HFFc6 (cell line): ENCODE results near the gene PPP1CA. TPM values are rescaled to one million over a fixed set of nuclear protein-coding genes. Genes with fewer than 3 reads are reported as not detected.

Experiments
- DNase-seq: peaks from one replicate; pipeline ENCODE4 v3.0.0-alpha.2; 2018
- H3K27ac Mint-ChIP-seq: 2 replicates; pipeline ENCODE4 v1.8.0; 2020; ENCODE audit warnings: mild to moderate bottlenecking, mixed read lengths
- H3K27me3 Mint-ChIP-seq: 2 replicates; pipeline ENCODE4 v1.8.0; 2021; ENCODE audit warnings: mild to moderate bottlenecking, moderate library complexity, mixed read lengths; ENCODE audit not compliant: insufficient read depth
- H3K36me3 Mint-ChIP-seq: 2 replicates; pipeline ENCODE4 v1.8.0; 2021; ENCODE audit warnings: low read depth, mixed read lengths
- H3K4me1 Mint-ChIP-seq: 2 replicates; pipeline ENCODE4 v1.8.0; 2020; ENCODE audit warnings: low read depth, mixed read lengths
- H3K4me3 Mint-ChIP-seq: 2 replicates; pipeline ENCODE4 v1.8.0; 2020; ENCODE audit warnings: mild to moderate bottlenecking, moderate library complexity, mixed read lengths
- H3K9me3 Mint-ChIP-seq: 2 replicates; pipeline ENCODE4 v1.8.0; 2020; ENCODE audit warnings: mild to moderate bottlenecking, mixed read lengths
- CTCF ChIP-seq: fragments of 200-600 bp; sonication (generic); IDR thresholded peaks from 2 replicates; pipeline ENCODE4 v1.5.0; 2021; ENCODE audit warnings: antibody characterized with exemption, mild to moderate bottlenecking
- total RNA-seq, 6 experiments: library from RNA; stranded (reverse); fragmentation: NEBNext Ultra II Directional; extraction: Animal tissue kit (Norgen Biotek cat#: 25700); gene quantifications; 2 replicates in 1 of 6; 3 replicates in 5 of 6; pipeline ENCODE4 v1.2.3, GENCODE V29; 2021

PPP1CA gene
- total RNA-seq, 6 experiments from 2014 or later = 162 to 191 (median 180) TPM

DNA sequence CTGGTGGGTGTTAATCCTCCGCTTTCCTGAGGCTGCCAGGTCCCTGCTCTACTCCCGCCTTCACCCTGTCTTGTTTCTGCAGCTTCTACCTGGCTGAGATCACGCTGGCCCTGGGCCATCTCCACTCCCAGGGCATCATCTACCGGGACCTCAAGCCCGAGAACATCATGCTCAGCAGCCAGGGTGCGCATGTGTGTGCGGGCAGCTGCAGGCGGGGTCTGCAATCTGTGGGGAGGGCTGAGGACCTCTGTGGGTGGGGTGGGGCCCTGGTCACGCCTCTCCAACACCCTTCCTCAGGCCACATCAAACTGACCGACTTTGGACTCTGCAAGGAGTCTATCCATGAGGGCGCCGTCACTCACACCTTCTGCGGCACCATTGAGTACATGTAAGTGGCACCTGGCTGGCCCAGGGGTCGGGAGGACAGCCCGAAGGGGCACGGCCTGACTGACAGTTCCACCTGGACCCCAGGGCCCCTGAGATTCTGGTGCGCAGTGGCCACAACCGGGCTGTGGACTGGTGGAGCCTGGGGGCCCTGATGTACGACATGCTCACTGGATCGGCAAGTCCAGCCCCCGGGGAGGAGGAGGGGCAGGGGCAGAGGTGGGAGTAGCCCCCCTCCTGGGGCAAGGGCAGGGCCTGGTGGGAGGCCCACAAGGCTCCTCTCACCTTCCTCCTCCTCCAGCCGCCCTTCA, 31.1 kb upstream of the PPP1CA start:
- Mint-ChIP-seq H3K36me3 (peaks cover 8% of the 10 kb centered on the region), H3K9me3 (no peaks in the 10 kb centered on the region), H3K27me3 (peaks cover 2% of the 10 kb centered on the region), H3K4me1 (peaks cover 4% of the 10 kb centered on the region; the same call in 1 of the 2 replicates), H3K4me3 (no peak overlapping the region), H3K27ac (no peak overlapping the region)
- DNase-seq = no peak
- no peak for TF ChIP-seq CTCF

- Mint-ChIP-seq H3K27me3 (peaks cover 2% of the 10 kb centered on the region), H3K4me1 (peaks cover 6% of the 10 kb centered on the region; the same call in 1 of the 2 replicates), H3K4me3 (no peak overlapping the region), H3K9me3 (no peaks in the 10 kb centered on the region), H3K27ac (no peak overlapping the region), H3K36me3 (peaks cover 8% of the 10 kb centered on the region)
- no peak for DNase-seq
- TF ChIP-seq CTCF = no peak
Observed at GRCh38 chr11:67431346-67432249, 29.9 kb upstream of the PPP1CA start.

- Mint-ChIP-seq H3K4me3 (peak overlapping the region; percentile 96), H3K9me3 (no peaks in the 10 kb centered on the region), H3K36me3 (peaks cover 8% of the 10 kb centered on the region), H3K27ac (no peak overlapping the region), H3K4me1 (peaks cover 6% of the 10 kb centered on the region; the same call in 1 of the 2 replicates), H3K27me3 (no peaks in the 10 kb centered on the region; the same call in none of the 2 replicates)
- no peak for DNase-seq
- no peak for TF ChIP-seq CTCF
Observed at GRCh38 chr11:67429722-67430121, 28.1 kb upstream of the PPP1CA start.

DNA sequence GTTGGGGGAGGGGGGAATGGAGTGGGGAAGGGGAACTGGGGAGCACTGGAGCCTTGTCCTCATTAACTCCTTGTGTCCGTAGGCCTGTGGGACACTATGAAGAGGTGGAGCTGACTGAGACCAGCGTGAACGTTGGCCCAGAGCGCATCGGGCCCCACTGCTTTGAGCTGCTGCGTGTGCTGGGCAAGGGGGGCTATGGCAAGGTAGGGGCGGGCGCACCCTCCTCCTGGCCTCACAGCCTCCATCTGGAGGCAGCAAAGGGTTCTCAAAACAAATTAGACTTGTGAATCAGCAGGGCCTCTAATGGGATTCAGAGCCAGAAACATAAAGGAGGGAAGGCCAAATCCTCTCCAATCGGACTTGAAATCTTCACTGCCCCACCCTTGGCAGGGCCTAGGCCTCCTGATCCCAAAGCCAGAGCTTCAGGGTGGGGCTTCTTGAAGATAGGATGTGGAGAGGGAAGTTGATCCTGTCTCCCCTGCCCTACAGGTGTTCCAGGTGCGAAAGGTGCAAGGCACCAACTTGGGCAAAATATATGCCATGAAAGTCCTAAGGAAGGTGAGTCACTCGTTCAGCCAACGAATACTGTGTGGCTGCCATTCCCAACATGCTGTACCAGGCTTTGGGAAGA, 27.5 kb upstream of the PPP1CA start:
- H3K27me3 Mint-ChIP-seq = no peaks in the 10 kb centered on the region; the same call in none of the 2 replicates
- H3K9me3 Mint-ChIP-seq = no peaks in the 10 kb centered on the region
- DNase-seq = no peak
- peak overlapping the region; percentile 96 for H3K4me3 Mint-ChIP-seq
- TF ChIP-seq CTCF = no peak
- peaks cover 8% of the 10 kb centered on the region for H3K36me3 Mint-ChIP-seq
- peaks cover 6% of the 10 kb centered on the region; the same call in 1 of the 2 replicates for H3K4me1 Mint-ChIP-seq
- peak overlapping the region; percentile 86 for H3K27ac Mint-ChIP-seq
